HCT116 (cell line): ENCODE results near the gene NONO. TPM values are rescaled to one million over a fixed set of nuclear protein-coding genes. Genes with fewer than 3 reads are reported as not detected.

Experiments used
- ATAC-seq: fragments of 200-7000 bp; cut with Tn5 transposase; 2 replicates; pipeline ENCODE4 v1.9.1; 2020; ENCODE audit warnings: mild to moderate bottlenecking, moderate library complexity
- BruUV-seq: library from RNA; stranded (reverse); fragments of 400-500 nt; replicated peaks from 2 replicates; lab custom pipeline; 2021; lab: Mats Ljungman, UMichigan
- CTCF ChIA-PET: fragments of 300-600 bp; sonication (Branson Sonifier 250); formaldehyde crosslinking; loops from one replicate; lab custom pipeline; 2021; ENCODE audit warnings: antibody characterized with exemption; lab: Charles Lee
- POLR2A ChIA-PET: fragments of 300-600, 350-600 bp; sonication (Branson Sonifier 250); formaldehyde crosslinking; loops from one replicate; lab custom pipeline; 2021; ENCODE audit warnings: antibody characterized with exemption; lab: Charles Lee
- RAD21 ChIA-PET, 2 experiments: fragments of 300-600 bp; sonication (Branson Sonifier 250); formaldehyde crosslinking; loops; one replicate each; lab custom pipeline; 2023; ENCODE audit warnings: low total read pairs in 2 of 2; ENCODE audit not compliant: uncharacterized antibody in 2 of 2, unreplicated experiment in 2 of 2, low non-redundant PET in 1 of 2; lab: Charles Lee
- DNase-seq: peaks from one replicate; pipeline ENCODE4 v3.0.0-alpha.2; 2010; ENCODE audit warnings: low read depth, low spot score
- H2AFZ ChIP-seq: fragments of 200-600 bp; shearing (Covaris generic), sonication (generic); 2 replicates; pipeline ENCODE4 v1.6.1; 2017; ENCODE audit warnings: low read depth, mixed run types, mixed read lengths, antibody characterized with exemption, low read length; ENCODE audit not compliant: poor library complexity, severe bottlenecking
- H3K27ac ChIP-seq: 2 replicates; pipeline ENCODE4 v1.5.1; 2012; ENCODE audit warnings: low read depth, low read length
- H3K27me3 ChIP-seq: fragments of 200-600 bp; sonication (generic); 2 replicates; pipeline ENCODE4 v1.6.1; 2016; ENCODE audit warnings: mixed run types, low read length, mixed read lengths; ENCODE audit not compliant: insufficient read depth
- H3K36me3 ChIP-seq, 2 experiments: fragments of 200-500 bp in 1 of 2; fragments of 200-600 bp in 1 of 2; sonication (Bioruptor generic) in 1 of 2; sonication (generic) in 1 of 2; 2 replicates each; pipeline versions ENCODE4 v1.5.1 to v1.6.1; 2014 to 2016; ENCODE audit warnings: low read length in 2 of 2, inconsistent platforms in 1 of 2, mixed read lengths in 1 of 2, mixed run types in 1 of 2; ENCODE audit not compliant: insufficient read depth in 2 of 2, control insufficient read depth in 1 of 2
- H3K4me1 ChIP-seq, 2 experiments: fragments of 200-600 bp in 1 of 2; sonication (generic) in 1 of 2; 2 replicates each; pipeline versions ENCODE4 v1.5.1 to v1.6.1; 2012 to 2017; ENCODE audit warnings: low read length in 2 of 2, inconsistent platforms in 1 of 2, mild to moderate bottlenecking in 1 of 2, mixed read lengths in 1 of 2, mixed run types in 1 of 2, moderate library complexity in 1 of 2; ENCODE audit not compliant: insufficient read depth in 2 of 2, control insufficient read depth in 1 of 2
- H3K4me2 ChIP-seq: fragments of 200-600 bp; sonication (generic); 2 replicates; pipeline ENCODE4 v1.6.1; 2017; ENCODE audit warnings: mixed run types, low read length, mixed read lengths
- H3K4me3 ChIP-seq, 2 experiments: fragments of 200-600 bp in 1 of 2; sonication (generic) in 1 of 2; replicated peaks in 1 of 2; 2 replicates each; pipeline ENCODE4 v1.5.1; 2011 to 2016; ENCODE audit warnings: low read length in 2 of 2, control low read depth in 1 of 2, low read depth in 1 of 2, mild to moderate bottlenecking in 1 of 2, mixed read lengths in 1 of 2, mixed run types in 1 of 2
- H3K79me2 ChIP-seq: fragments of 200-600 bp; sonication (generic); 2 replicates; pipeline ENCODE4 v1.6.1; 2017; ENCODE audit warnings: mild to moderate bottlenecking, mixed run types, low read length, moderate library complexity, mixed read lengths; ENCODE audit not compliant: insufficient read depth
- H3K9ac ChIP-seq: fragments of 200-600 bp; sonication (generic); 2 replicates; pipeline ENCODE4 v1.6.1; 2016; ENCODE audit warnings: low read length, mixed read lengths
- H3K9me2 ChIP-seq: fragments of 200-600 bp; sonication (generic), shearing (Covaris generic); 2 replicates; pipeline ENCODE4 v1.6.1; 2017; ENCODE audit warnings: mixed run types, mild to moderate bottlenecking, moderate library complexity; ENCODE audit not compliant: insufficient read depth
- H3K9me3 ChIP-seq, 2 experiments: fragments of 200-500 bp in 1 of 2; fragments of 200-600 bp in 1 of 2; sonication (Bioruptor generic) in 1 of 2; sonication (generic) in 1 of 2; 2 replicates each; pipeline ENCODE4 v1.6.1; 2014 to 2017; ENCODE audit warnings: low read length in 2 of 2, mixed read lengths in 2 of 2, inconsistent platforms in 1 of 2, low read depth in 1 of 2, mild to moderate bottlenecking in 1 of 2, mixed run types in 1 of 2, moderate library complexity in 1 of 2; ENCODE audit not compliant: control insufficient read depth in 1 of 2, insufficient read depth in 1 of 2
- H4K20me1 ChIP-seq: fragments of 200-600 bp; sonication (generic), shearing (Covaris generic); 2 replicates; pipeline ENCODE4 v1.6.1; 2017; ENCODE audit warnings: mixed run types, mild to moderate bottlenecking, moderate library complexity; ENCODE audit not compliant: insufficient read depth
- ATF3 ChIP-seq: IDR thresholded peaks from 2 replicates; pipeline ENCODE4 v1.6.1; 2012
- CBX3 ChIP-seq: IDR thresholded peaks from 2 replicates; pipeline ENCODE4 v1.6.1; 2012; ENCODE audit warnings: low read depth
- CEBPB ChIP-seq: IDR thresholded peaks from 2 replicates; pipeline ENCODE4 v1.6.1; 2012; ENCODE audit warnings: low read depth
- EGR1 ChIP-seq: IDR thresholded peaks from 2 replicates; pipeline ENCODE4 v1.6.1; 2012; ENCODE audit warnings: low read depth
- POLR2A ChIP-seq: IDR thresholded peaks from 2 replicates; pipeline ENCODE4 v1.7.0; 2011; ENCODE audit warnings: borderline replicate concordance; ENCODE audit not compliant: insufficient read depth, insufficient read length; ENCODE audit errors: extremely low read depth
- POLR2AphosphoS5 ChIP-seq: IDR thresholded peaks from 2 replicates; pipeline ENCODE4 v1.6.1; 2011; ENCODE audit warnings: mild to moderate bottlenecking, low read depth, low read length, moderate library complexity
- RAD21 ChIP-seq: IDR thresholded peaks from 2 replicates; pipeline ENCODE4 v1.6.1; 2012; ENCODE audit warnings: low read depth, mild to moderate bottlenecking
- SIN3A ChIP-seq: IDR thresholded peaks from 2 replicates; pipeline ENCODE4 v1.6.1; 2012; ENCODE audit warnings: low read depth
- SP1 ChIP-seq: IDR thresholded peaks from 2 replicates; pipeline ENCODE4 v1.6.1; 2012; ENCODE audit warnings: low read depth
- SRF ChIP-seq: IDR thresholded peaks from 2 replicates; pipeline ENCODE4 v1.6.1; 2012; ENCODE audit warnings: low read depth
- TCF7L2 ChIP-seq: IDR thresholded peaks from 2 replicates; pipeline ENCODE4 v1.7.0; 2011; ENCODE audit warnings: borderline replicate concordance, inconsistent platforms; ENCODE audit not compliant: insufficient read depth, insufficient read length; ENCODE audit errors: extremely low read depth
- YY1 ChIP-seq: IDR thresholded peaks from 2 replicates; pipeline ENCODE4 v1.6.1; 2011; ENCODE audit warnings: low read length, low read depth, moderate library complexity, mild to moderate bottlenecking; ENCODE audit not compliant: insufficient replicate concordance; ENCODE audit errors: extremely low read depth
- ZFX ChIP-seq: fragments of 450-650 bp; IDR thresholded peaks from 2 replicates; pipeline ENCODE4 v1.6.1; 2017
- ZNF274 ChIP-seq: fragments of 200-500 bp; sonication (Bioruptor generic); IDR thresholded peaks from 2 replicates; pipeline ENCODE4 v1.6.1; 2014; ENCODE audit warnings: mild to moderate bottlenecking, low read depth, low read length, inconsistent platforms
- intact Hi-C: fragments of 100-400 bp; cut with micrococcal nuclease; formaldehyde crosslinking; loops from 2 replicates; pipeline ENCODE4 v1.10.0; 2022
- total RNA-seq: library from RNA; stranded (reverse); gene quantifications from one replicate; pipeline ENCODE4 v1.2.1, GENCODE V29; 2021; ENCODE audit not compliant: unreplicated experiment
- TF ChIP-seq, protein P1 (sequence below): IDR thresholded peaks from 2 replicates; pipeline ENCODE4 v1.6.1; 2012
- TF ChIP-seq, protein P2 (sequence below), 3 experiments: fragments of 200-600 bp in 1 of 3; sonication (generic) in 1 of 3; IDR thresholded peaks in 2 of 3; conservative IDR thresholded peaks in 1 of 3; 2 replicates each; pipeline ENCODE4 v1.5.1; 2012 to 2017; ENCODE audit warnings: low read depth in 2 of 3, low read length in 2 of 3, antibody characterized with exemption in 1 of 3, borderline replicate concordance in 1 of 3, control low read depth in 1 of 3, mild to moderate bottlenecking in 1 of 3, mixed read lengths in 1 of 3, mixed run types in 1 of 3, moderate library complexity in 1 of 3; ENCODE audit not compliant: insufficient read depth in 1 of 3
- TF ChIP-seq, protein P3 (sequence below): IDR thresholded peaks from 2 replicates; pipeline ENCODE4 v1.6.1; 2011; ENCODE audit warnings: mild to moderate bottlenecking, low read length, moderate library complexity; ENCODE audit not compliant: insufficient replicate concordance; ENCODE audit errors: extremely low read depth

The NONO gene
- total RNA-seq, 1 experiment from 2014 or later = 523 TPM

- Histone ChIP-seq H3K9ac (no peak overlapping the region), H3K9me2 (no peaks in the 10 kb centered on the region), H3K36me3 (no peaks in the 10 kb centered on the region), H3K79me2 (no peaks in the 10 kb centered on the region), H3K4me3 (no peak overlapping the region), H4K20me1 (no peaks in the 10 kb centered on the region), H3K27me3 (no peaks in the 10 kb centered on the region), H3K4me2 (no peak overlapping the region), H3K4me1 (no peaks in the 10 kb centered on the region), H3K27ac (no peak overlapping the region), H2AFZ (no peak overlapping the region), H3K9me3 (no peaks in the 10 kb centered on the region)
- ChIA-PET CTCF (no interaction called here), RAD21 (no interaction called here), POLR2A (no interaction called here)
- no TSS peak for BruUV-seq
- ATAC-seq (no peak), DNase-seq (no peak)
- intact Hi-C loops = no loop called here
- TF ChIP-seq, protein P1, sequence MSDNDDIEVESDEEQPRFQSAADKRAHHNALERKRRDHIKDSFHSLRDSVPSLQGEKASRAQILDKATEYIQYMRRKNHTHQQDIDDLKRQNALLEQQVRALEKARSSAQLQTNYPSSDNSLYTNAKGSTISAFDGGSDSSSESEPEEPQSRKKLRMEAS = no peak
- TF ChIP-seq SP1 (no peak), ZNF274 (no peak), ATF3 (no peak), CBX3 (no peak), POLR2A (no peak), SRF (no peak), ZFX (no peak), RAD21 (no peak), POLR2AphosphoS5 (no peak), CEBPB (no peak), YY1 (no peak), SIN3A (no peak), TCF7L2 (no peak), EGR1 (no peak)
- TF ChIP-seq, protein P2, sequence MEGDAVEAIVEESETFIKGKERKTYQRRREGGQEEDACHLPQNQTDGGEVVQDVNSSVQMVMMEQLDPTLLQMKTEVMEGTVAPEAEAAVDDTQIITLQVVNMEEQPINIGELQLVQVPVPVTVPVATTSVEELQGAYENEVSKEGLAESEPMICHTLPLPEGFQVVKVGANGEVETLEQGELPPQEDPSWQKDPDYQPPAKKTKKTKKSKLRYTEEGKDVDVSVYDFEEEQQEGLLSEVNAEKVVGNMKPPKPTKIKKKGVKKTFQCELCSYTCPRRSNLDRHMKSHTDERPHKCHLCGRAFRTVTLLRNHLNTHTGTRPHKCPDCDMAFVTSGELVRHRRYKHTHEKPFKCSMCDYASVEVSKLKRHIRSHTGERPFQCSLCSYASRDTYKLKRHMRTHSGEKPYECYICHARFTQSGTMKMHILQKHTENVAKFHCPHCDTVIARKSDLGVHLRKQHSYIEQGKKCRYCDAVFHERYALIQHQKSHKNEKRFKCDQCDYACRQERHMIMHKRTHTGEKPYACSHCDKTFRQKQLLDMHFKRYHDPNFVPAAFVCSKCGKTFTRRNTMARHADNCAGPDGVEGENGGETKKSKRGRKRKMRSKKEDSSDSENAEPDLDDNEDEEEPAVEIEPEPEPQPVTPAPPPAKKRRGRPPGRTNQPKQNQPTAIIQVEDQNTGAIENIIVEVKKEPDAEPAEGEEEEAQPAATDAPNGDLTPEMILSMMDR (IDR thresholded peaks at IDR 0.05 in 2 of 3, conservative IDR thresholded peaks at IDR 0.05 in 1 of 3; ENCODE audit: borderline replicate concordance in 1 of 3, insufficient read depth in 1 of 3, low read depth in 2 of 3, low read length in 2 of 3) = no peak
- TF ChIP-seq, protein P3, sequence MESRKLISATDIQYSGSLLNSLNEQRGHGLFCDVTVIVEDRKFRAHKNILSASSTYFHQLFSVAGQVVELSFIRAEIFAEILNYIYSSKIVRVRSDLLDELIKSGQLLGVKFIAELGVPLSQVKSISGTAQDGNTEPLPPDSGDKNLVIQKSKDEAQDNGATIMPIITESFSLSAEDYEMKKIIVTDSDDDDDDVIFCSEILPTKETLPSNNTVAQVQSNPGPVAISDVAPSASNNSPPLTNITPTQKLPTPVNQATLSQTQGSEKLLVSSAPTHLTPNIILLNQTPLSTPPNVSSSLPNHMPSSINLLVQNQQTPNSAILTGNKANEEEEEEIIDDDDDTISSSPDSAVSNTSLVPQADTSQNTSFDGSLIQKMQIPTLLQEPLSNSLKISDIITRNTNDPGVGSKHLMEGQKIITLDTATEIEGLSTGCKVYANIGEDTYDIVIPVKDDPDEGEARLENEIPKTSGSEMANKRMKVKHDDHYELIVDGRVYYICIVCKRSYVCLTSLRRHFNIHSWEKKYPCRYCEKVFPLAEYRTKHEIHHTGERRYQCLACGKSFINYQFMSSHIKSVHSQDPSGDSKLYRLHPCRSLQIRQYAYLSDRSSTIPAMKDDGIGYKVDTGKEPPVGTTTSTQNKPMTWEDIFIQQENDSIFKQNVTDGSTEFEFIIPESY = no peak
Measured at GRCh38 chrX:71235482-71235881, 48.0 kb upstream of the NONO start.
